OCI-LY1 (cell line): ENCODE measurements around the gene PTPRG.

ENCODE experiments used
- EZH2 ChIP-seq: fragments of 200-600 bp; sonication (generic), shearing (Covaris generic); IDR thresholded peaks from 2 replicates; pipeline ENCODE4 v1.8.0; 2017; ENCODE audit warnings: borderline replicate concordance, mixed run types, mild to moderate bottlenecking, antibody characterized with exemption, low read length, moderate library complexity, mixed read lengths
- TF ChIP-seq, protein P1 (sequence below): fragments of 200-600 bp; sonication (generic), shearing (Covaris generic); IDR thresholded peaks from 2 replicates; pipeline ENCODE4 v1.5.1; 2017; ENCODE audit warnings: mild to moderate bottlenecking, antibody characterized with exemption, low read length, moderate library complexity, mixed read lengths

DNA sequence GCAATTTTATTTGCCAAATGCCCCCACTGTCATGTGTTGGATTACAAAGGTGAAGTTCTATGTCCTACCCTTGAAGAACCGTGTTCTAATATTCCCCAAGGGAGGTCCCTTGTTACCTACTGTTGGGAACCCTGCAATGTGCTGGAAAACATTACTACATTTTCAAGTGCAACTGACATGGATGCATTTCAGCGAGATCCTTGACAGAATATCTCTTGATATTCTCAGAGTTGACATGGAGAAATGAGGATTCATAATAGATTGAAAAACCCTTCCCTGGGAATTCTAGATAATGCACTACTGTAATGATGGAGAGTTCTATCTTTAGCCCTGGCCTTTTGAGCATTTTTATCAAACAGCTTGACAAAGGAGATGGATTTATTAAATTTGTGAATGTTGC is 414.6 kb downstream of the PTPRG start:
- TF ChIP-seq EZH2 = no peak
- TF ChIP-seq, protein P1, sequence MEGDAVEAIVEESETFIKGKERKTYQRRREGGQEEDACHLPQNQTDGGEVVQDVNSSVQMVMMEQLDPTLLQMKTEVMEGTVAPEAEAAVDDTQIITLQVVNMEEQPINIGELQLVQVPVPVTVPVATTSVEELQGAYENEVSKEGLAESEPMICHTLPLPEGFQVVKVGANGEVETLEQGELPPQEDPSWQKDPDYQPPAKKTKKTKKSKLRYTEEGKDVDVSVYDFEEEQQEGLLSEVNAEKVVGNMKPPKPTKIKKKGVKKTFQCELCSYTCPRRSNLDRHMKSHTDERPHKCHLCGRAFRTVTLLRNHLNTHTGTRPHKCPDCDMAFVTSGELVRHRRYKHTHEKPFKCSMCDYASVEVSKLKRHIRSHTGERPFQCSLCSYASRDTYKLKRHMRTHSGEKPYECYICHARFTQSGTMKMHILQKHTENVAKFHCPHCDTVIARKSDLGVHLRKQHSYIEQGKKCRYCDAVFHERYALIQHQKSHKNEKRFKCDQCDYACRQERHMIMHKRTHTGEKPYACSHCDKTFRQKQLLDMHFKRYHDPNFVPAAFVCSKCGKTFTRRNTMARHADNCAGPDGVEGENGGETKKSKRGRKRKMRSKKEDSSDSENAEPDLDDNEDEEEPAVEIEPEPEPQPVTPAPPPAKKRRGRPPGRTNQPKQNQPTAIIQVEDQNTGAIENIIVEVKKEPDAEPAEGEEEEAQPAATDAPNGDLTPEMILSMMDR = no peak
